Mesendoderm (in vitro differentiated cells): Measurements from ENCODE around the gene DCDC2C.

Source experiments
- DNase-seq: peaks from one replicate; pipeline ENCODE4 v3.0.0; 2013
- H2AK5ac ChIP-seq: 2 replicates; pipeline ENCODE4 v1.6.1; 2013; ENCODE audit warnings: low read length, inconsistent platforms
- H2BK120ac ChIP-seq: 2 replicates; pipeline ENCODE4 v1.6.1; 2013; ENCODE audit warnings: low read depth, mild to moderate bottlenecking, low read length, moderate library complexity, mixed read lengths
- H2BK15ac ChIP-seq: replicated peaks from 2 replicates; pipeline ENCODE4 v1.6.1; 2013; ENCODE audit warnings: low read depth, mild to moderate bottlenecking, moderate library complexity
- H2BK5ac ChIP-seq: 2 replicates; pipeline ENCODE4 v1.6.1; 2013; ENCODE audit warnings: low read length, inconsistent platforms
- H3K18ac ChIP-seq: 2 replicates; pipeline ENCODE4 v1.6.1; 2013; ENCODE audit warnings: mild to moderate bottlenecking, low read length, mixed read lengths
- H3K23ac ChIP-seq: one replicate; pipeline ENCODE4 v1.6.1; 2013; ENCODE audit warnings: low read length
- H3K27ac ChIP-seq: 2 replicates; pipeline ENCODE4 v1.5.1; 2013; ENCODE audit warnings: low read depth, mild to moderate bottlenecking, inconsistent platforms, low read length, moderate library complexity
- H3K27me3 ChIP-seq: 2 replicates; pipeline ENCODE4 v1.6.1; 2013; ENCODE audit warnings: low read length, control low read depth, mild to moderate bottlenecking, inconsistent platforms; ENCODE audit not compliant: insufficient read depth, poor library complexity
- H3K36me3 ChIP-seq: 2 replicates; pipeline ENCODE4 v1.6.1; 2013; ENCODE audit warnings: low read length, inconsistent platforms; ENCODE audit not compliant: control insufficient read depth, insufficient read depth
- H3K4ac ChIP-seq: one replicate; pipeline ENCODE4 v1.6.1; 2013; ENCODE audit warnings: low read depth, mild to moderate bottlenecking, low read length, moderate library complexity
- H3K4me1 ChIP-seq: 2 replicates; pipeline ENCODE4 v1.6.1; 2013; ENCODE audit warnings: low read depth, low read length, inconsistent platforms; ENCODE audit not compliant: control insufficient read depth
- H3K4me2 ChIP-seq: 2 replicates; pipeline ENCODE4 v1.6.1; 2013; ENCODE audit warnings: low read length
- H3K4me3 ChIP-seq: 2 replicates; pipeline ENCODE4 v1.5.1; 2013; ENCODE audit warnings: mild to moderate bottlenecking, low read length
- H3K56ac ChIP-seq: one replicate; pipeline ENCODE4 v1.6.1; 2013; ENCODE audit warnings: low read length
- H3K79me1 ChIP-seq: 2 replicates; pipeline ENCODE4 v1.6.1; 2013; ENCODE audit warnings: low read length, inconsistent platforms
- H3K79me2 ChIP-seq: 2 replicates; pipeline ENCODE4 v1.6.1; 2013; ENCODE audit warnings: mild to moderate bottlenecking, low read length; ENCODE audit not compliant: control insufficient read depth, insufficient read depth
- H3K9ac ChIP-seq: 2 replicates; pipeline ENCODE4 v1.6.1; 2013; ENCODE audit warnings: low read length, inconsistent platforms
- H4K5ac ChIP-seq: one replicate; pipeline ENCODE4 v1.6.1; 2013; ENCODE audit warnings: low read length
- H4K8ac ChIP-seq: one replicate; pipeline ENCODE4 v1.6.1; 2013; ENCODE audit warnings: low read depth, mild to moderate bottlenecking, control low read depth, low read length, moderate library complexity
- WGBS: extraction: QIAGEN DNeasy Blood & Tissue Kit; methylation state at CpG from one replicate; pipeline ENCODE4 v1.1.7; 2013; ENCODE audit warnings: low lambda C conversion rate, missing lambda C conversion rate; ENCODE audit not compliant: insufficient coverage; ENCODE audit errors: extremely low coverage; 5-methylcytosine and 5-hydroxymethylcytosine counted together

Gene DCDC2C

DNA sequence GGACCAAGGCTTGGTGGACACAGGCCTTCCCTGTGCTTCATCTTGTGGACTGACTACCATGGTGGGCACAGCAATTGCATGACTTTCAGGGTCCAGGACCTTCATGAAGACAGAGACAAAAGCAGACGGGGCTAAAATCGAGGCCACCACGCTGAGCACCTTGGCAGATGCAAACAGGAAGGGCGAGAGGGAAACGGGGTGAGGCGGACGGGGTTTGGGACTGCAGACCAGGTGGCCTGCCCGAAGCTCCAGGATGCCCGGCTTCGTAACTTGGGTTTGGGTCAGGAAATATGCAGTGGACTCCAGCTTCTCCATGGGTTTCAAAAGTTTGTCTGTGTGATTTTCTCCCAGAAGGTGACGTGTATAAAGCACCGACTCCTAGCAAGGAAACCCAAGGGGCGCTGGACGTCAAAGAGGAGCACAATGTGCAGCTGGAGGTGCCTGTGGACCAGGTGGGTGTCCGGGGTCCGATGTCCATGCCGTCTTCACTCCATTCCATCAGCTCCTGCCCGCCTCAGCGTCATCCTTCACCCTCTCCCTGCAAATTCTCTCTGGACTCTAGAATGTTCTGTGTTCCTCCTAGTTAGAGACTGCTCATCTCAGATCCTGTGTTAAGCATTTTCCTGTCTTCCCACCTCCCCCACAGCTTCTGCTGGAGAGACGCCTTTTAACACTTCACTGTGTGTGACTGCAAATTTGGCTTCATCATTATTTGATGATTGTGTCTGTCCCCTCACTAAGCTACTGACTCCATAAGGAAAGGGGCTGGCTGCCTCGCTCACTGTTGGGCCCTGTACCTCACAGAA lies 65.8 kb downstream of the DCDC2C start:
- no peak overlapping the region for H3K9ac ChIP-seq
- no peak overlapping the region for H3K18ac ChIP-seq
- H3K36me3 ChIP-seq: no peaks in the 10 kb centered on the region
- H3K4me2 ChIP-seq: no peak overlapping the region
- no peak overlapping the region for H4K5ac ChIP-seq
- no peak overlapping the region for H3K56ac ChIP-seq
- no peaks in the 10 kb centered on the region for H3K27me3 ChIP-seq
- no peak overlapping the region for H4K8ac ChIP-seq
- H3K79me1 ChIP-seq: no peaks in the 10 kb centered on the region
- no peak overlapping the region for H3K23ac ChIP-seq
- H2BK5ac ChIP-seq: no peak overlapping the region
- H3K4me3 ChIP-seq: no peak overlapping the region
- no peak overlapping the region for H2BK120ac ChIP-seq
- H3K4me1 ChIP-seq: no peaks in the 10 kb centered on the region
- no peak overlapping the region for H3K27ac ChIP-seq
- WGBS: no CpG with 5 or more reads among the region's 21 CpGs
- H3K79me2 ChIP-seq: no peaks in the 10 kb centered on the region
- no peak overlapping the region for H3K4ac ChIP-seq
- H2BK15ac ChIP-seq: no peak overlapping the region
- no peak for DNase-seq
- H2AK5ac ChIP-seq: no peak overlapping the region

GRCh38 chr2:3769766-3770165 lies 66.4 kb downstream of the DCDC2C start:
- Histone ChIP-seq H3K27ac (no peak overlapping the region), H4K8ac (no peak overlapping the region), H3K4me2 (no peak overlapping the region), H3K27me3 (no peaks in the 10 kb centered on the region), H2AK5ac (no peak overlapping the region), H3K4me1 (no peaks in the 10 kb centered on the region), H2BK15ac (no peak overlapping the region), H2BK5ac (no peak overlapping the region), H4K5ac (no peak overlapping the region), H2BK120ac (no peak overlapping the region), H3K79me1 (no peaks in the 10 kb centered on the region), H3K79me2 (no peaks in the 10 kb centered on the region), H3K23ac (no peak overlapping the region), H3K4me3 (no peak overlapping the region), H3K18ac (no peak overlapping the region), H3K4ac (no peak overlapping the region), H3K56ac (no peak overlapping the region), H3K9ac (no peak overlapping the region), H3K36me3 (no peaks in the 10 kb centered on the region)
- no peak for DNase-seq
- no CpG with 5 or more reads among the region's 3 CpGs for WGBS

- Histone ChIP-seq H3K27ac (no peak overlapping the region), H4K5ac (no peak overlapping the region), H3K18ac (no peak overlapping the region), H3K4me2 (no peak overlapping the region), H2BK5ac (no peak overlapping the region), H2AK5ac (no peak overlapping the region), H3K23ac (no peak overlapping the region), H3K4ac (no peak overlapping the region), H2BK15ac (no peak overlapping the region), H3K56ac (no peak overlapping the region), H3K4me1 (no peaks in the 10 kb centered on the region), H3K9ac (no peak overlapping the region), H2BK120ac (no peak overlapping the region), H3K79me1 (no peaks in the 10 kb centered on the region), H3K79me2 (no peaks in the 10 kb centered on the region), H3K36me3 (no peaks in the 10 kb centered on the region), H4K8ac (no peak overlapping the region), H3K27me3 (no peaks in the 10 kb centered on the region), H3K4me3 (no peak overlapping the region)
- no CpG with 5 or more reads among the region's 19 CpGs for WGBS
- no peak for DNase-seq
Measured at GRCh38 chr2:3770724-3771415, 67.5 kb downstream of the DCDC2C start.

DNA sequence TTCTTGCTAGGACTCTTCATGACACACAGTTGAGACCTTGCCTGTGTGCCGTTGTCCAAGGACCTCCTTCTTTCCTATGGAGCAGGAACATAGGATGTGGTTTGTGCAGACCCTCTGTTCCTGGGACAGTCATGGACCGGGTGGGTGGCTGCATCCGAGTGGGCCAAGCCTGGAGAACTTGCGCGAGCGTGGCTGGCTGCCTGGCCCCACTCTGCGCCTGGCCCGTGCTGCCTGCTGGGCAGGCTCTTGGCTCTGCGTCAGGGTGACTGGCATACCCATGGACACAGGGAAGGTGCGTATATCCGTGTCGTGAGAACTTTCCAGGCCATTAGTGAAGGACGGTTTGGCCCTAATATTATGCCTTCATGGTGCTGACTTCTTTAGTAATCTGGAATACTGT lies 68.2 kb downstream of the DCDC2C start:
- Histone ChIP-seq H3K9ac (no peak overlapping the region), H2BK15ac (no peak overlapping the region), H3K79me1 (no peaks in the 10 kb centered on the region), H3K27ac (no peak overlapping the region), H3K4me2 (no peak overlapping the region), H4K8ac (no peak overlapping the region), H4K5ac (no peak overlapping the region), H3K23ac (no peak overlapping the region), H3K18ac (no peak overlapping the region), H2BK5ac (no peak overlapping the region), H3K36me3 (no peaks in the 10 kb centered on the region), H3K56ac (no peak overlapping the region), H3K4me1 (no peaks in the 10 kb centered on the region), H3K4me3 (no peak overlapping the region), H3K4ac (no peak overlapping the region), H3K27me3 (no peaks in the 10 kb centered on the region), H3K79me2 (no peaks in the 10 kb centered on the region), H2AK5ac (no peak overlapping the region), H2BK120ac (no peak overlapping the region)
- WGBS: no CpG with 5 or more reads among the region's 13 CpGs
- no peak for DNase-seq

DNA sequence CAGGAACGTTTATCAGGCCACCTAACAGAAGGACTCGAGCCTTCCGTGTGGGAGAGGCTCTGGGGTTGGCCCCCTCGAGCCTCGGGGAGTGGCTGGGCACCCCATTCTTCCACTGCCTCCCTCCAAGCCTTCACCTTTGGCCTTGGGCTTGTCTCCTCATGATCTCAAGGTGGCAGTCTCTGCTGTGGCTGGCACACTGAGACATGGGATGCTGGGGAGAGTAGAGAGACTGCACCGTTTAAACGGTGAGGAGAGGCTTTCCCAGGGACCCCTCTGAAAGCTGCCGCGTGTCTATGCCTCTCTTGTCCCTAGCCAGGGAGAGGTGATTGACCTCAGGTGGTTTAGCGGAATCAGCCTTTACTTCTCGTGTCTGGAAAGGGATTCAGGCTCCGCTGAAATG lies 71.0 kb downstream of the DCDC2C start:
- Histone ChIP-seq H2AK5ac (no peak overlapping the region), H3K9ac (no peak overlapping the region), H3K4ac (no peak overlapping the region), H3K56ac (no peak overlapping the region), H3K27ac (no peak overlapping the region), H3K27me3 (no peaks in the 10 kb centered on the region), H3K4me2 (no peak overlapping the region), H2BK120ac (no peak overlapping the region), H3K23ac (no peak overlapping the region), H2BK5ac (no peak overlapping the region), H3K79me2 (no peaks in the 10 kb centered on the region), H3K4me3 (no peak overlapping the region), H3K79me1 (no peaks in the 10 kb centered on the region), H3K18ac (no peak overlapping the region), H2BK15ac (no peak overlapping the region), H3K4me1 (no peaks in the 10 kb centered on the region), H3K36me3 (no peaks in the 10 kb centered on the region), H4K5ac (no peak overlapping the region), H4K8ac (no peak overlapping the region)
- no peak for DNase-seq
- WGBS: no CpG with 5 or more reads among the region's 12 CpGs
